H9 (cell line): ENCODE measurements around the gene S100A7. TPM values are rescaled to one million over a fixed set of nuclear protein-coding genes. Genes with fewer than 3 reads are reported as not detected.

Experiments
- DNase-seq: peaks from one replicate; pipeline ENCODE4 v3.0.0-alpha.2; 2017
- H2AFZ ChIP-seq: one replicate; pipeline ENCODE4 v1.6.1; 2013; ENCODE audit warnings: mild to moderate bottlenecking, low read length, control low read depth, moderate library complexity
- H2AK5ac ChIP-seq: 2 replicates; pipeline ENCODE4 v1.6.1; 2013; ENCODE audit warnings: low read length, control low read depth, mixed read lengths; ENCODE audit not compliant: insufficient read length
- H2BK120ac ChIP-seq: one replicate; pipeline ENCODE4 v1.6.1; 2013; ENCODE audit warnings: low read depth, mild to moderate bottlenecking, low read length, control low read depth, inconsistent platforms; ENCODE audit not compliant: poor library complexity, severe bottlenecking
- H2BK12ac ChIP-seq: 2 replicates; pipeline ENCODE4 v1.6.1; 2013; ENCODE audit warnings: low read length, control low read depth, mixed read lengths, low read depth; ENCODE audit not compliant: insufficient read length
- H2BK15ac ChIP-seq: 2 replicates; pipeline ENCODE4 v1.6.1; 2013; ENCODE audit warnings: low read depth, low read length, control low read depth
- H2BK20ac ChIP-seq: one replicate; pipeline ENCODE4 v1.6.1; 2013; ENCODE audit warnings: low read depth, mild to moderate bottlenecking, low read length, control low read depth, inconsistent platforms; ENCODE audit not compliant: poor library complexity, severe bottlenecking
- H2BK5ac ChIP-seq: 2 replicates; pipeline ENCODE4 v1.6.1; 2013; ENCODE audit warnings: low read length, control low read depth, mixed read lengths; ENCODE audit not compliant: insufficient read length
- H3K14ac ChIP-seq: 2 replicates; pipeline ENCODE4 v1.6.1; 2013; ENCODE audit warnings: low read length, control low read depth; ENCODE audit not compliant: insufficient read depth
- H3K18ac ChIP-seq: 2 replicates; pipeline ENCODE4 v1.6.1; 2013; ENCODE audit warnings: low read depth, mild to moderate bottlenecking, mixed read lengths, low read length, control low read depth; ENCODE audit not compliant: insufficient read length
- H3K23ac ChIP-seq: 2 replicates; pipeline ENCODE4 v1.6.1; 2013; ENCODE audit warnings: low read length, control low read depth, mixed read lengths, low read depth; ENCODE audit not compliant: insufficient read length
- H3K23me2 ChIP-seq: 2 replicates; pipeline ENCODE4 v1.6.1; 2013; ENCODE audit warnings: low read depth, mild to moderate bottlenecking, mixed read lengths, low read length, control low read depth; ENCODE audit not compliant: insufficient read length, poor library complexity, severe bottlenecking
- H3K27ac ChIP-seq: 2 replicates; pipeline ENCODE4 v1.5.1; 2013; ENCODE audit warnings: low read length, control low read depth, mixed read lengths, low read depth; ENCODE audit not compliant: insufficient read length
- H3K27me3 ChIP-seq: 2 replicates; pipeline ENCODE4 v1.6.1; 2013; ENCODE audit warnings: low read length, control low read depth, inconsistent platforms; ENCODE audit not compliant: insufficient read depth
- H3K4ac ChIP-seq: 2 replicates; pipeline ENCODE4 v1.6.1; 2013; ENCODE audit warnings: low read depth, mild to moderate bottlenecking, control low read depth, inconsistent platforms, low read length, moderate library complexity
- H3K4me1 ChIP-seq: 2 replicates; pipeline ENCODE4 v1.6.1; 2013; ENCODE audit warnings: low read length, control low read depth, inconsistent platforms; ENCODE audit not compliant: insufficient read depth
- H3K4me2 ChIP-seq: 2 replicates; pipeline ENCODE4 v1.6.1; 2013; ENCODE audit warnings: low read length, control low read depth, mixed read lengths; ENCODE audit not compliant: insufficient read length, insufficient read depth
- H3K56ac ChIP-seq: 2 replicates; pipeline ENCODE4 v1.6.1; 2013; ENCODE audit warnings: low read depth, mild to moderate bottlenecking, mixed read lengths, low read length, control low read depth; ENCODE audit not compliant: insufficient read length
- H3K79me1 ChIP-seq: 2 replicates; pipeline ENCODE4 v1.6.1; 2013; ENCODE audit warnings: low read depth, mild to moderate bottlenecking, moderate library complexity, low read length, control low read depth, inconsistent platforms; ENCODE audit not compliant: insufficient read depth, poor library complexity, severe bottlenecking
- H3K79me2 ChIP-seq: 2 replicates; pipeline ENCODE4 v1.6.1; 2013; ENCODE audit warnings: low read length, control low read depth, inconsistent platforms; ENCODE audit not compliant: insufficient read depth
- H3K9ac ChIP-seq: 2 replicates; pipeline ENCODE4 v1.6.1; 2013; ENCODE audit warnings: low read length, control low read depth, mixed read lengths; ENCODE audit not compliant: insufficient read length; ENCODE audit errors: extremely low read depth
- H3K9me3 ChIP-seq: one replicate; pipeline ENCODE4 v1.6.1; 2013; ENCODE audit warnings: low read depth, low read length, inconsistent platforms; ENCODE audit not compliant: control insufficient read depth
- H3T11ph ChIP-seq: one replicate; pipeline ENCODE4 v1.6.1; 2013; ENCODE audit warnings: mild to moderate bottlenecking, low read length, control low read depth, inconsistent platforms
- H4K20me1 ChIP-seq: one replicate; pipeline ENCODE4 v1.6.1; 2013; ENCODE audit not compliant: control insufficient read depth, insufficient read length, insufficient read depth
- H4K5ac ChIP-seq: 2 replicates; pipeline ENCODE4 v1.6.1; 2013; ENCODE audit warnings: low read depth, mild to moderate bottlenecking, mixed read lengths, low read length, control low read depth; ENCODE audit not compliant: insufficient read length
- H4K8ac ChIP-seq: replicated peaks from 2 replicates; pipeline ENCODE4 v1.6.1; 2013; ENCODE audit warnings: low read length, control low read depth, mixed read lengths, low read depth; ENCODE audit not compliant: insufficient read length
- H4K91ac ChIP-seq: 2 replicates; pipeline ENCODE4 v1.6.1; 2013; ENCODE audit warnings: low read depth, mild to moderate bottlenecking, moderate library complexity, mixed read lengths, low read length, control low read depth; ENCODE audit not compliant: insufficient read length
- H3K27ac Mint-ChIP-seq, 3 experiments: 2 replicates in 2 of 3; 3 replicates in 1 of 3; pipeline ENCODE4 v1.8.0; 2020 to 2021; ENCODE audit warnings: mixed read lengths in 3 of 3, mild to moderate bottlenecking in 1 of 3, moderate library complexity in 1 of 3
- H3K27me3 Mint-ChIP-seq: 2 replicates; pipeline ENCODE4 v1.8.0; 2021; ENCODE audit warnings: low read depth, mild to moderate bottlenecking, moderate library complexity, mixed read lengths
- H3K36me3 Mint-ChIP-seq, 3 experiments: 2 replicates in 2 of 3; 3 replicates in 1 of 3; pipeline ENCODE4 v1.8.0; 2020 to 2021; ENCODE audit warnings: low read depth in 3 of 3, mixed read lengths in 3 of 3; ENCODE audit not compliant: insufficient read depth in 1 of 3
- H3K4me1 Mint-ChIP-seq, 2 experiments: 2 replicates each; pipeline ENCODE4 v1.8.0; 2020; ENCODE audit warnings: mixed read lengths in 2 of 2
- H3K4me3 Mint-ChIP-seq, 2 experiments: 2 replicates in 1 of 2; 3 replicates in 1 of 2; pipeline ENCODE4 v1.8.0; 2020 to 2021; ENCODE audit warnings: mild to moderate bottlenecking in 2 of 2, mixed read lengths in 2 of 2, moderate library complexity in 1 of 2
- H3K9me3 Mint-ChIP-seq, 2 experiments: 2 replicates in 1 of 2; 3 replicates in 1 of 2; pipeline ENCODE4 v1.8.0; 2020; ENCODE audit warnings: mild to moderate bottlenecking in 2 of 2, mixed read lengths in 2 of 2, moderate library complexity in 1 of 2
- CTCF ChIP-seq: fragments of 200-600 bp; sonication (generic); conservative IDR thresholded peaks from 3 replicates; pipeline ENCODE4 v1.8.0; 2021; ENCODE audit warnings: antibody characterized with exemption, mild to moderate bottlenecking
- WGBS: extraction: QIAGEN DNeasy Blood & Tissue Kit; methylation state at CpG from one replicate; pipeline ENCODE4 v1.1.7; 2013; ENCODE audit warnings: missing lambda C conversion rate, low lambda C conversion rate, mixed read lengths; ENCODE audit not compliant: insufficient read length; ENCODE audit errors: extremely low coverage; 5-methylcytosine and 5-hydroxymethylcytosine counted together
- total RNA-seq: library from RNA; stranded (reverse); gene quantifications from 2 replicates; pipeline ENCODE4 v1.2.1, GENCODE V29; 2021

S100A7 gene
- total RNA-seq, 1 experiment from 2014 or later, result not detected

- Histone ChIP-seq H3K18ac (no peak overlapping the region), H2BK20ac (no peak overlapping the region), H3K27me3 (no peaks in the 10 kb centered on the region), H3T11ph (no peak overlapping the region), H3K27ac (no peak overlapping the region), H3K79me2 (no peaks in the 10 kb centered on the region), H3K9ac (no peak overlapping the region), H2BK12ac (no peak overlapping the region), H3K4ac (no peak overlapping the region), H4K8ac (no peak overlapping the region), H2BK5ac (no peak overlapping the region), H4K5ac (no peak overlapping the region), H2AK5ac (no peak overlapping the region), H3K79me1 (no peaks in the 10 kb centered on the region), H2BK120ac (no peak overlapping the region), H3K14ac (no peak overlapping the region), H4K91ac (no peak overlapping the region), H3K9me3 (no peaks in the 10 kb centered on the region), H3K4me1 (no peaks in the 10 kb centered on the region), H3K56ac (no peak overlapping the region), H3K23ac (no peak overlapping the region), H3K4me2 (no peak overlapping the region), H4K20me1 (no peaks in the 10 kb centered on the region), H2BK15ac (no peak overlapping the region), H2AFZ (no peak overlapping the region), H3K23me2 (no peaks in the 10 kb centered on the region)
- no CpG with 5 or more reads among the region's 1 CpG for WGBS
- DNase-seq, result no peak
- Mint-ChIP-seq H3K4me1 (peaks cover 2 to 6% of the 10 kb centered on the region in 2 experiments; a peak in 2 of 4 replicates), H3K9me3 (no peaks in the 10 kb centered on the region), H3K36me3 (no peaks in the 10 kb centered on the region), H3K27me3 (peaks cover 9% of the 10 kb centered on the region), H3K4me3 (no peak overlapping the region), H3K27ac (no peak overlapping the region)
- no peak for TF ChIP-seq CTCF
These were observed 45.1 kb upstream of the S100A7 start for GRCh38 chr1:153505576-153505975.
